Loucy (cell line): Measurements from ENCODE around the gene SLC39A9.

Source experiments
- EZH2phosphoT487 ChIP-seq: fragments of 200-600 bp; IDR thresholded peaks from 2 replicates; pipeline ENCODE4 v1.6.1; 2018; ENCODE audit warnings: antibody characterized with exemption, mild to moderate bottlenecking, moderate library complexity, borderline replicate concordance
- TF ChIP-seq, protein P1 (sequence below): fragments of 200-600 bp; sonication (generic); conservative IDR thresholded peaks from 2 replicates; pipeline ENCODE4 v1.5.1; 2014; ENCODE audit warnings: mild to moderate bottlenecking, antibody characterized with exemption, low read length

DNA sequence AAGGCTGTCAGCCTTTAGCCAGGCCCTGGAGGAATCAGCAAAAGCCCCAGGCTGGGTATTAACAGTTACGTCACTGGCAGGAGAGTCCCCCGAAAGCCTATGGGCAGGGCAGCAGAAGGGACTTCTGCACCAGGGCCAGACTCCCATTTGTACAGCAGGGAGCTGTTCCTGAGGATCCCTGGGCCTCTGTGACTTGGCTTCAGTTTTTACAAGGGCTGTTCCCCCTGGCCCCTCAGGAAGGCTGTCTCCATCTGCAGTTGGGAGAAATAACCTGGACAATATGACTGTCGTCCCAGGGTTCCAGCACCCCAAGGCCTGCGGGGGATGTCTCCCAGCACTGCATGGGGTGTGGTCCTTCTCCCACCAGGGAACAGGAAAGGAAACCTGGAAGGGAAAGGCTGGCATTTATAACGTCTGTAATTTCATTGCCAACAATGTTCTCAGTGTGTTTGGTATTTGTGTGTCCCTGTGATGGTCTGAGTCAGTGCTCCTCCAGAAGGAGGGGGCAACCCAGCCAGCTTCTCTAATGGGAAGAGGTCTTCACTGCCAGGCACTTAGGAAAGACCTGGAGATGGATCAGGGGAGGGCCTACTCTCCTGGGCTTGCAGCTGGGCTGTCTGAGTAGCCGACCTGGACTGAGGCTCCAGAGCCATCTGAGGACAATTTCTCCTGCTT is 42.7 kb upstream of the SLC39A9 start:
- TF ChIP-seq, protein P1, sequence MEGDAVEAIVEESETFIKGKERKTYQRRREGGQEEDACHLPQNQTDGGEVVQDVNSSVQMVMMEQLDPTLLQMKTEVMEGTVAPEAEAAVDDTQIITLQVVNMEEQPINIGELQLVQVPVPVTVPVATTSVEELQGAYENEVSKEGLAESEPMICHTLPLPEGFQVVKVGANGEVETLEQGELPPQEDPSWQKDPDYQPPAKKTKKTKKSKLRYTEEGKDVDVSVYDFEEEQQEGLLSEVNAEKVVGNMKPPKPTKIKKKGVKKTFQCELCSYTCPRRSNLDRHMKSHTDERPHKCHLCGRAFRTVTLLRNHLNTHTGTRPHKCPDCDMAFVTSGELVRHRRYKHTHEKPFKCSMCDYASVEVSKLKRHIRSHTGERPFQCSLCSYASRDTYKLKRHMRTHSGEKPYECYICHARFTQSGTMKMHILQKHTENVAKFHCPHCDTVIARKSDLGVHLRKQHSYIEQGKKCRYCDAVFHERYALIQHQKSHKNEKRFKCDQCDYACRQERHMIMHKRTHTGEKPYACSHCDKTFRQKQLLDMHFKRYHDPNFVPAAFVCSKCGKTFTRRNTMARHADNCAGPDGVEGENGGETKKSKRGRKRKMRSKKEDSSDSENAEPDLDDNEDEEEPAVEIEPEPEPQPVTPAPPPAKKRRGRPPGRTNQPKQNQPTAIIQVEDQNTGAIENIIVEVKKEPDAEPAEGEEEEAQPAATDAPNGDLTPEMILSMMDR: no peak
- no peak for TF ChIP-seq EZH2phosphoT487
